ENCODE measurements around the gene MRPL10. TPM values are rescaled to one million over a fixed set of nuclear protein-coding genes. Genes with fewer than 3 reads are reported as not detected.

MRPL10 gene
- total RNA-seq, 1 experiment from 2014 or later, result 67.2 TPM

Other genes starting within 250 kb of the MRPL10 start
- 742 and 764 TPM in 2 replicates for gene KPNB1, start 181.6 kb downstream of the MRPL10 start, total RNA-seq (2021)
- 33.2 and 33.6 TPM in 2 replicates for gene TBKBP1, start 137.4 kb downstream of the MRPL10 start, total RNA-seq (2021)
- not detected in 2 replicates for gene TBX21, start 98.3 kb downstream of the MRPL10 start, total RNA-seq (2021)
- 12.0 and 13.0 TPM in 2 replicates for gene OSBPL7, start 9.7 kb downstream of the MRPL10 start, total RNA-seq (2021)
- gene LRRC46, start 129 bp upstream of the MRPL10 start, total RNA-seq (2021), result 0.29 and 0.31 TPM in 2 replicates
- gene SCRN2, start 9.7 kb upstream of the MRPL10 start, total RNA-seq (2021), result 34.0 and 38.6 TPM in 2 replicates
- 0.90 and 0.92 TPM in 2 replicates for gene SP6, start 19.6 kb upstream of the MRPL10 start, total RNA-seq (2021)
- gene SP2, start 64.7 kb upstream of the MRPL10 start, total RNA-seq (2021), result 19.3 and 20.0 TPM in 2 replicates
- 6.7 and 7.3 TPM in 2 replicates for gene PNPO, start 110.0 kb upstream of the MRPL10 start, total RNA-seq (2021)
- not detected in 2 replicates for gene PRR15L, start 126.3 kb upstream of the MRPL10 start, total RNA-seq (2021)
- 144 and 149 TPM in 2 replicates for gene CDK5RAP3, start 139.6 kb upstream of the MRPL10 start, total RNA-seq (2021)
- gene COPZ2, start 206.3 kb upstream of the MRPL10 start, total RNA-seq (2021), result 0.68 and 0.77 TPM in 2 replicates
- gene NFE2L1, start 216.8 kb upstream of the MRPL10 start, total RNA-seq (2021), result 158 and 161 TPM in 2 replicates

Measured in H9 (cell line).